Limb (tissue), 2 donors: ENCODE data around the gene RAB25.
"Not testable (repeated sequence)": the region's sequence is repeated elsewhere in the genome, so short reads cannot be mapped to it uniquely, and the experiment has no call there.

Experiments used
- DNase-seq, 2 donors: peaks; one replicate each; pipeline ENCODE4 v3.0.0-alpha.2; 2016; ENCODE audit errors: extremely low spot score in 2 of 2

Gene RAB25

GRCh38 chr1:156054500-156055280, 6.3 kb upstream of the RAB25 start, which contains the start of gene LAMTOR2:
Gene LAMTOR2, plus strand, starts transcription at chr1:156054782. Its CDS starts 108 bp downstream, at chr1:156054890.
- DNase-seq, result peak; percentile 99 to 100

DNA sequence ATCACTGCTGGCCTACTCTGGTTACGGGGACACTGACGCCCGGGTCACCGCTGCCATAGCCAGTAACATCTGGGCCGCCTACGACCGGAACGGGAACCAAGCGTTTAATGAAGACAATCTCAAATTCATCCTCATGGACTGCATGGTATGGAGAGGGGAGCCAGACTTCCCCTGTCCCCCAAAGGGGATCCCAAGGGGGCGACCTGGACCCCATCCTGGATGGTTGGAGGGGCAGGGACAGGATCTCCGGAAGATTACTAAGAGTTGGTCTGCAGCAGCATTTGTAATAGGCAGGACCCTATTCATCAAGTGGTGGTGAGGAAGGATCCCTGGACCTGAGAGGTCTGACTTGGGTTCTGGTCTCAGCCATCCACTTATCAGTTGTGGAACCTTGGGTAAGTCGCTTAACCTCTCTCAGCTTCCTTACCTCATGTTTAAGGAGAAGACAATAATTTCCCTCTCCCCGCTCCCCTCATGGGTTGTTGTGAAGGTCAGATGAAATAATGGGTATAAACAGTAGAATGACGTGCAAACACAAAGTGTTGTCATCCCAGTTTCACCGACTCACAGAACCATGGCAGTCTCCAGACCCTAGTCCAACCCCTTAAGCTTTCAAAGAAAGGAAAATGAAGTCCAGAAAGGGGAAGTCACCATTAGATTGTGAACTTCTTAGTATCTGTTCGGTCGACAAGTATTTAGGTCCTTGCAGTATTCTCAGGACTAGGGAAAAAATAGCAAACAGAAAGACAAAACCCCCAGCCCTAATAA, 5.5 kb upstream of the RAB25 start:
- no peak for DNase-seq

GRCh38 chr1:156056326-156056849, 4.6 kb upstream of the RAB25 start:
- DNase-seq, result no peak

GRCh38 chr1:156062189-156062588, 1.2 kb downstream of the RAB25 start:
- DNase-seq, result no peak

- DNase-seq, result no peak
These were observed 3.0 kb downstream of the RAB25 start for GRCh38 chr1:156063997-156064285.

DNA sequence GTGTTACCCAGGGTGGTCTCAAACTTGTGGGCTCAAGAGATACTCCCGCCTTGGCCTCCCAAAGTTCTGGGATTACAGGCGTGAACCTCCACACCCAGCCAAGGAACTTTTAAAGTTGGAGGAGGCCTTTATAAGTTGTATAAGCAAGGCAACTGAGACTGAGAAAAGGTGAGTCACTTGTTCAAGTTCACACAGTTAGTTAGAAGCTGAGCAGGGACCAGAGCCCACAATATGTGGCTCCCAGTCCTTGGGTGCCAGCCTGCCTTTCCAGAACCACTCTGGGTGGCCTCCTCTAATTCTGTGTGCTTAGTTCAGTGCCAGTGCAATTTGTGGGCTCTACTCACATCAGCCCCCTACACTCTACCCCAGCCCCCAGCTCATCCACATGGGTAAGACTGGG, 3.7 kb downstream of the RAB25 start:
- no peak for DNase-seq

DNA sequence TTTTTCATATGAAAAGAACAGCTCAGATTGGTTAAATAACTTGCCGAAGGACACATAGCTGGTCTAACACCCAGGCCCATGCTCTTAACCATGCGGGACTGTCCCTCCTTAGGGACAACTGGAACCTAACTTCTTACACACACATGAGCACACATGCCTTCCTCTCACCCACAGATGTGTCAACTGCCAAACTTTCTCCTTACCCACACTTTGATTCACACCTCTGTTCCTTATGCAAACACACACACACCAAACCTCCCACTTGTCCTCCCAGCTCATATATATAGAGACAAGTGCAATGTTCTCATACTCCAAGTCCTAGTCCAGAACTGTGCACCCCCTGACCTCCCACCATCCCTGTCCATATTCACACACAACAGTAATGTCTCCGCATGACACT, 4.3 kb downstream of the RAB25 start:
- DNase-seq, result no peak

GRCh38 chr1:156065871-156066270, 4.9 kb downstream of the RAB25 start:
- no peak for DNase-seq

- DNase-seq, result no peak
These were observed 6.3 kb downstream of the RAB25 start for GRCh38 chr1:156067262-156067661.

GRCh38 chr1:156069490-156070455, 8.8 kb downstream of the RAB25 start:
- DNase-seq, result no peak

DNA sequence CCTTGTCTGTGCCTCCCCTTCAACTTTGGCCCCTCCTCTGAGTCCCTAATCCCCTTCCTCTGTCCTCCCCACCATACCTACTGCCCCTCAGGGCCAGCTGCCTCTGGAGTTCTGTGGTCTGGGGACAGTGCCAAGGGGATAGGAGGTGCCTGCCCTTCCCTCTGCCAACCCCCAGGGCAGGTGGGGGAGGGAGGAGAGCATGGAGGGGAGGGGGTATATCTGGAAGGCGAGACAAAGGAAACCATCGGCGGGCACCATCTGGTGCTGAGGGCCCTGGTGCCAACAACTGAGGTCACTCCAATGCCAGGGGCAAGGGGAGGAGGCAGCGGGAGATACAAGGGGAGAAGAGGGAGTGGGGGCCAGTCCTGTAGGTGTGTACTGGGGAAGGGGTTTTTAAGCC, 9.6 kb downstream of the RAB25 start:
- no peak for DNase-seq

- DNase-seq, result not testable (repeated sequence)
These were observed 10.4 kb downstream of the RAB25 start for GRCh38 chr1:156071332-156071816.

DNA sequence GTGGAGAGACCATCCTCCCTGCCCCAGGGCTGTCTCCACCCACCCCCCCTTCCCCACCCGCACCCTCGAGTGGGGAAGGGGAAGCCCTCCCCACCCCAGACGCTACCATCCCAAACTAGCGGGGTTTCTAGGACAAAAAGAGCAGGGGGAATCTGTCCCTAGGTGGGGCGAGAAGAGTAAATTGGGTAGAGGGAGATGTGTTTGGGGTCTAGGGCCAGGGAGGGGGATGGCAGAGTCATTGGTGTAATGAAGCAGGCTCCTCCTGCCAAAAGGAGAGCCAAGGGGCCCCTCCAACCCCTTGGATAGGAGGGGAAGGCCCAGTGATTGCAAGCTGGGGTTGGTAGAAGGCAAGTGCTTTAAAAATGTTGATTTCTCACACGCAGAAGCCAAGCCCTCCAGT, 11.3 kb downstream of the RAB25 start:
- DNase-seq, result no peak

DNA sequence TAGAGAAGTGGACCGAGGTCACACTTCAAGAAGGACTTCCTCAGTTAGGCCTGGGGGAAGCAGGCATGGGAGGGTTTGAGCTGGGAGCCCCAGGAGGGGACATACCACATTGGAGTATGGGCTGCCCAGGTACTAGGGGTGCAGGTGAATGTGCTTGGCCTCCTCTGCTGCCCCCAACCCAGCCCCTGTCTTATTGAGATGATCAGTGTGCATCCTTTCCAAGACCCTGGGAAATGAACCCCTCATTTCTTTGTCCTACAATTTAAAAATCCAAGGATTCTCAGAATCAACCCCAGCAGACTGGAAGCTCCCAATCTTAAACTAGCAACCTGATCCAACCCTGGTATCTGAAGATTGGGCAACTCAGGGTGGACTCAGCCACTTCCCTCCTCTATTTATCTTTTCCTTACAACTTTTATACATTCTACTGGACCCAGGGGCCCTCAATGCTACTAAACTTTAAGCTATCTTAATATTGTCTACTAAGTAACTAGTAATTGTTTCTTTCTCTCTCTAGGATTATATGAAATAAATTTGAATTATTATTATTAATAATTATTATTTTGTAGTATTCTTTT, 12.2 kb downstream of the RAB25 start:
- no peak for DNase-seq

DNA sequence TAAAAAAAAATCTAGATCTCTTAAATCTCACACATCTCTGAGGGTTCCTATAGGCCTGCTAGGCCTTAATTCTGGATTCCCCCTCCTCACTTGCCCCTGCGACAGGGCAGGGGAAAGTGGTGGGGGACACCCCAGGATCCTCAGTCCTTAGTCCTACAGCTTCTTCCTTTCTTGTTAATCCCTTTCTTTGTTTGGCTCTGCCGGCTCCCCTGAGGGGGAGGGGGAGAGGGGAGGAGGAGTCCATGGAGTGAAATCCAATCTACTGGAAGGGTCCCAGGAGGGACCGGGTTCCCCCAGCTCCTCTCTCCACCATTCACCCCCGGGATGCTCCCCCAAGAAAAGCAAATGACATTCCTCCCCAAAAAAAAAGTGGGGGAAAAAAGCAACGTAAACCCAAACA, 12.8 kb downstream of the RAB25 start:
- DNase-seq, result no peak

DNA sequence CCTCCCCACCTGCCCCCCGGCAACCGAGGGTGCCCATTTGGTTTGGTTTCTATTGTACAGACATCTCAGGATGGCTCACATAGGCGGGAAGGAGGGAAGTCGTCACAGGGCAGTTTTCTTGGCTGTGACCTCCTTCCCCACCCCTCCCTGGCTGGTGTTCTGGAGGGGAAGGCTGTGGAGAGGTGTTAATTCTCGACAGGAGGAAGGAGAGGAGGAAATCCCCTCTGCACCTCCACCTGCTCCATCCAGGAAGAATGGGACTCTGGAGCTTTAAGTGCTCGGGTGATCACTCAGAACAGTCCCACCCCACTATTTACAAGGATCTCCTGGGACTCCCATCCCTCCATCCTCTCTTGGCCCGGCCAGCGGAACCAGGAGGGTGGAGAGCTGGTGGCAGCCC, 13.7 kb downstream of the RAB25 start:
- no peak for DNase-seq

GRCh38 chr1:156075162-156075561, 14.2 kb downstream of the RAB25 start:
- DNase-seq, result no peak

DNA sequence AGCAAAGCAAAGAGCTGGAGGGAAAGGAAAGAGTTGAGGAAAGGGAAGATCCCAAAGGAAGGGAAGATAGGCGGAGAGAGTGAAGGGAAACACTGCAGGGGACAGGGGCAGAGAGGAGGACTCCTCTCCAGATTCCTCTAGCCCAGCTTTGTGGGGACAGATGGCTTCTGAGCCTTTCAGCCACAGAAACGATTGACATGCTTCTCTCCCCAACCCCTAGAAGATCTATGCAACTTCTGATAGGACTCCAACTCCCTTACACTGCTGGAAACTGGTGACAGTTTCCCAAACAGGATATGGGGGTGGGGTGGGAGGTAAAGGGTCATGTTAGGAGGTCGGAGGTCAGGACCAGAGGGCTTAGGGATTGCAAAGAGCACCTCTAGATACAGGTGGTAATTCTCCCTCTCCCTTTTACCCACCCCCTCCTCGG, 14.8 kb downstream of the RAB25 start:
- DNase-seq, result no peak

GRCh38 chr1:156076609-156077429, 15.9 kb downstream of the RAB25 start:
- DNase-seq, result peak in 1 of 2 donors; percentile 67

GRCh38 chr1:156077430-156077760, 16.4 kb downstream of the RAB25 start:
- DNase-seq, result no peak
